Activated T-helper 1 cell treated with Interleukin-2 at 50 U/mL for 16 hours (primary cell): Measurements from ENCODE around the gene PWWP2B.

Source experiments
- DNase-seq: peaks from one replicate; pipeline ENCODE4 v3.0.0-alpha.2; 2020; ENCODE audit warnings: low read depth

The PWWP2B gene

GRCh38 chr10:132407243-132407746, 10.3 kb downstream of the PWWP2B start:
- DNase-seq = no peak

DNA sequence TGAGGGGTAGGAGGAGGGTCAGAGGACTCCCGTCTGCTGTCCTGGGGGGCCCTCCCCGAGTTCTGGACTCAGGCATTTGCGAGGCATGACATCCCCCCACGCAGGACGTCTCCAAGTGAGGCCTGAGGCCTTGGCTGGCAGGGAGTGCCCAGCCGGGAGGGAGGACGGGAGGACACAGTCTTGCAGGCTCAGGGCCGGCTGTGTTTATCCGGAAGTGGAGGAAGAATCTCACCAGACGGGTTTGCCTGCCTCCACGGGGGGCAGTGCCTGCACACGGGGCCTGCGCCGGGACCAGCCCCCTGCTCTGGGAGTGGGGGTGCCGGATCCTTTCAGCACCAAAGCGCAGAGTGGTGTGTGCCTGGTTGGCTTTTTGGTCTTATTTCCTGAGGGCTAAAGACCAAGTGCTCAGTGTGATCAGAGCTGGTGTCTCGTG, 10.9 kb downstream of the PWWP2B start:
- DNase-seq = no peak

DNA sequence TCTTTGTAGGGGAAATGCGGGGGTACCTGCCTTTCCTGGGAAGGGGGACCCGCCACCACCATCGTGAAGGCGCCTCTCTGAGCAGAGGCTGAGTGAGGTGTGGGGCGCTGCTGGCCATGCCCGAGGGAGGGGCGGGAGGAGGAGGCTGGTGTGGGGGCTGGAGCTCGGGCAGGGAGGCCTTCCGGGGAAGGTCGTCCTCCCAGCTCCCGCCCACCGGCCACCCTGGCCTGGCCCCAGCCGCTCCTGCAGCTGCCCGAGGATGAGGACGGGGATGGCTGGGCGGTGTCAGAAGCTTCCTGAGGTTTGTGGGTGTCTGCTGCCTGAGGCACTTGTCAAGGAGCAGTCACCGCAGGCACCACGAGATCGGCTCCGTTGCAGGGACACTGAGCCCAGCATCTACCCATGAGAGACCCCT, 11.4 kb downstream of the PWWP2B start:
- DNase-seq = no peak

DNA sequence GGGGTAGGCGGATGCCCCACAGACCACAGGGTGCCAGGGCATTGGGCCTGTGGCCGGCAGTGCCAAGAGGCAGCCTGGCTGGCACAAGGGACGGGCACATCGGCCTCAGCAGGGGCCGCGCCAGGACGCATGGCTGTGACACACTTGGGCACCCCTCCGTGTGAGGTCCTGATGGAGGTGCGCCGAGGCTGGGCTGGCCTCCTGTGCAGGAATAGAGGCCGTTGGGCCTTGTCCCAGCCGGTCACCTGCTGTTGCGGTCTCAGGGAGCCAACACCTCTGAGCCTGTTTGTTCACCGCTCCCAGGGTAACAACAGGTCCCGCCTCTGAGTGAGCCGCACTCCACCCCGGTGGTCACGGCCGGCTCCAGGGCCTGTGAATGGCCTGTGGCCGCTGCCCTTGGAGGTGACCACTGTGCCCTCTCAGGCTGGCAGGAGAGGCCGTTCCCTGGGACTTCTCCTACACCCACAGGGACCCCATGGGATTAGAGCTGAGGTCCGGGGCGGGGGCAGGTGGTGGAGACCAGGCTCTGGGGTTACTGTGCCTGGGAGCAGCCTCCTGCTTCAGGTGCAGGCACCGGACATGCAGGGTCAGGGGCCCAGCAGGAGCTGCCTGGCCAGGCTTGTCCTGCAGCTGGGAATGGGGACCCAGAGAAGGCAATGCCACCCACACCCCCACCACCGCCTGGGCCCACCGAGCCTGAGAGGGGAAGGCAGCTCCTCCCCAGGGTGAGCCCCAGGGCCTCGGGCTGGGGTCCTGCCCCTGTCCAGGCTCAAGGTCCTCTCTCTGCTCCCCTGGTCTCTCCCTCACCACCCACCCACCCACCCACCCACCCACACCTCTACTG, 12.0 kb downstream of the PWWP2B start:
- no peak for DNase-seq

DNA sequence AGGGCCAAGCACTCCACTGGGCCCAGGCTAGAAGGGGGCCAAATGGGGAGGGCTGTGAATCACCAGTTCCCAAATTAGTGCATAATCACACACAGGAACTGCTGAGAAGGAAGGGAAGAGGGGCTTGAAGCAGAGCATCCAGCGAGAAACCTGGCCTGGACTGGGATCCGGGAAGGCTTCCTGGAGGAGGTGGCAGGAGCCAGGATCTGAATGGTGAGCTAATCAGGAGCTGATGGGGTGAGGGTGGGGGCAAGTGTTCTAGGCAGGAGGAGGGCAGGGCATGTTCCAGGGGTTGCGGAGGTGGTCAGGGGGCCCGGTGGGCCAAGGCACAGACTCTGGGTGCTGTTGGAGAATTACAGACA, 12.6 kb downstream of the PWWP2B start:
- no peak for DNase-seq

DNA sequence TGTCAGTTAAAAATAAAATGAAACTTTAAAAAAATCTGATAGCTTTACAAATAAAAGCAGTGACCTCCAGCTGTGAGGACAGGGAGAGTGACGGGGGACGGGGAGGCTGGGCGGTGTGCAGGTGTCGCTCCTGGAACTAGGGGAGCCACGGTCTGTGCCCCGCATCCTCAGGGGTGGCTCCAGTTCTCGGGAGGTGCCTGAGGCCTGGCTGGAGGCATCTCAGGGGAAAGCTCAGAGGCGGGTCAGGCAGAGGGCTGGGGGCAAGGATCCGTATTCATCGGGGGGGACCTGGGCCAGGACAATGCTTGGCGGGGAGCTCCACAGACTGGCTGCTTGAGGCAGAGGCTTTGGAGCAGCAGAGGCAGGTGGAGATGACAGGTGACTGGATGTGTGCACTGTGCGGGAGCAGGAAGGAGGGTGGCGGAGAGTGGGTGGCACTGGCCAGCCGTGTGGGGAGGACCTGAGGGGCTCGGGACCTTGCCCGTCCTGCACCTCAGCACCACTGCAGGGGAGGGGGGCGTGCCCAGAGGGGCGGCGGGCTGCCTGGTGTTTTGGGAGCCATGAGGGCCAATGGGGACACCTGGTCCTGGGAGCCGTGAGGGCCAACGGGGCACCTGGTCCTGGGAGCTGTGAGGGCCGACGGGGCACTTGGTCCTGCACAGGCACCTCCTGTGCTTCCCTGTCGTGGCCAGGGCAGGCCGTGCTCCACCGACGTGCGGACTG, 13.2 kb downstream of the PWWP2B start:
- no peak for DNase-seq

DNA sequence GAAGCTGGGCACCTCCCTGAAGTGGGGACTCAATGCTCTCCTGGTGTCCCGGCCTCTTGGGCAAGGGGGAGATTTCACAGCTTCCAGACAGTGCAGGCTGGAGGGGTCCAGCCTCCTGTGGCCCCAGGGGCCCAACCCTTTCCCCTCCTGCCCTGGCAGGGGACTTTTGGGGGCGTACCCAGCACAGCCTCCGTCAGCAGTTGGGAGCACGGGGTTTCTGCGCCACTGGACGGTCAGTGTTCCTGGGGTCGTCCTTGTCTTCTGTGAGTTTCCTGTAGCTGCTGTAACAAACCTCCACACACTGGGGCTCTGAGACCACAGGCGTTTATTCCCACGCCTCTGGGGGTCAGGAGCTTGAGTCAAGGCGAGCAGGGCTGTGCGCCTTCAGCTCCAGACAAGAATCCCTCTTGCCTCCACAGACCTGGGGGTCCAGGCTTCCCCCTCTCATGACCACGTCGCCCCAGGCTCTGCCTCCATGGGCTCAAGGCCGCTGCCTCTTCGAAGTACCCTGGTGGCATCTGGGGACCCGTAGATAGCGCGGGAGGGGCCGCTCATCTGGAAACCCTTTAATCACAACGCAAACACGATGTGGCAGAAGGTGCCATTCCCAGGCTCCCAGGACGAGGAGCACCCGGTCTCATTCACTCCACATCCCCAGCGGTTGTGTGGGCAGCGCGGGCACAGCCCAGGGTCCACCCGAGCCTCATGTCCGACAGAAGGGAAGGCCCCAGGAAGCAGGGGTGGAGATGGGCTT, 14.0 kb downstream of the PWWP2B start:
- no peak for DNase-seq

- DNase-seq = no peak
Measured at GRCh38 chr10:132411561-132412253, 14.7 kb downstream of the PWWP2B start.

DNA sequence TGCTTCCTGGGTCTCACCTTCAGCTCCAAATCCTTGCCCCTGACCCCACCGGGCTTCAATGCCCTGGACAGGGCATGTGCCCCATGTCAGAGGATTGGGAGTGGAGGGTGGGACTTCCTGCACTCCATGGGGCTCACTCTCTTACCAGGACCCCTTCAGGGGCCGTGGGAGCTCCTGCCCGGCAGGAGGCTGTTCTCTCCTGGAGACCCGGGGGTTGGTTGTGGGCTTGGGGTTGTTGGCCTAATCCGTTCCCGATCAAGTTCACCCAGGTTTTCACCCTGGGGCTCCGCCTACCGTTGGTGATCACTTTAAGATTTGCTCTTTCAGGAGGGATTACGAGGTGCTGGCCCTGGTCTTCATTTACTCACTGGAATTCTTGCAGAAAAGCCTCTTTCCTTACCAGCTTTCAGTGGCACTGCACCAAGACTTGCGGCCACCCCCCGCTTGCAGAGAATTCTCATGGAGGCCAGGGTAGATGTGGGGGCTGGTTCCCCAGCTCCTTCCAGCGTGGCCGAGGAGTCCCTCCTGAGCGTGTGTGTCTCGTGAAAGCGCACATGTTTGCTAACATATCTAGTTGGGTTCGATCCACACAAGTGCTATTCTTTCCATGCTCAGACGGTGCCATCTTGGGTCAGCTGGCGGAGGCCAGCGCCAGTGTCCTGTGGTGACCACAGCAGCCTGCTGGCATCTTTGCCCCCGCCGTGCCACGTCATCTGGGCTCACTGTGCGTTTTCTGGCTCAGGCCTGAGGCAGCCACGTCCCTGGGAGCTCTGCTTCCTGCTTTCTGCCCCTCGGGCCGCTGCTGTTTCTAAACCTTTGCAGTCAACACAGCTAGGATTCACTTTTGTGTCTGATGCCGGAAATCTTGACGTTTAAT, 15.6 kb downstream of the PWWP2B start:
- DNase-seq = no peak

GRCh38 chr10:132413226-132414205, 16.5 kb downstream of the PWWP2B start:
- DNase-seq = no peak

GRCh38 chr10:132414402-132415016, 17.5 kb downstream of the PWWP2B start:
- no peak for DNase-seq

- no peak for DNase-seq
Measured at GRCh38 chr10:132415255-132415654, 18.3 kb downstream of the PWWP2B start.

DNA sequence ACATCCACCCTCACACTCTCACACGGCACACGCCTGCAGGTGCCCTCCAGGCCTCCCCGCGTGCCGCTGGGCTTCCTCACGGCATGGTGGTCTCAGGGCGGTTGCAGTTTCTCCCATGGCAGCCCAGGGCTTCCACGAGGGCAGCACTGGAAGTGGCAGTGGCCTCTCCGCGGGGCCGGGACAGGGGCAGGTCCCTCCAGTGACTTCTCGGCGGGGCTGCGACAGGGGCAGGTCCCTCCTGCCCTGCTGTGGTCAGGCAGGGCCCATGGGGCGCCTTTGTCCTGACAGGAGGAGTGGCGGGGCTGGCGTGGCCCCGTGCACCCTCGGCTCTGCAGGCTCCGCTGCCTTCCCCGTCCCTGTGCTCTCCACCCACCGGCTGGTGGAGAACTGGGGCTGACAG, 19.0 kb downstream of the PWWP2B start:
- DNase-seq = no peak

- no peak for DNase-seq
Measured at GRCh38 chr10:132416566-132417256, 19.7 kb downstream of the PWWP2B start.

DNA sequence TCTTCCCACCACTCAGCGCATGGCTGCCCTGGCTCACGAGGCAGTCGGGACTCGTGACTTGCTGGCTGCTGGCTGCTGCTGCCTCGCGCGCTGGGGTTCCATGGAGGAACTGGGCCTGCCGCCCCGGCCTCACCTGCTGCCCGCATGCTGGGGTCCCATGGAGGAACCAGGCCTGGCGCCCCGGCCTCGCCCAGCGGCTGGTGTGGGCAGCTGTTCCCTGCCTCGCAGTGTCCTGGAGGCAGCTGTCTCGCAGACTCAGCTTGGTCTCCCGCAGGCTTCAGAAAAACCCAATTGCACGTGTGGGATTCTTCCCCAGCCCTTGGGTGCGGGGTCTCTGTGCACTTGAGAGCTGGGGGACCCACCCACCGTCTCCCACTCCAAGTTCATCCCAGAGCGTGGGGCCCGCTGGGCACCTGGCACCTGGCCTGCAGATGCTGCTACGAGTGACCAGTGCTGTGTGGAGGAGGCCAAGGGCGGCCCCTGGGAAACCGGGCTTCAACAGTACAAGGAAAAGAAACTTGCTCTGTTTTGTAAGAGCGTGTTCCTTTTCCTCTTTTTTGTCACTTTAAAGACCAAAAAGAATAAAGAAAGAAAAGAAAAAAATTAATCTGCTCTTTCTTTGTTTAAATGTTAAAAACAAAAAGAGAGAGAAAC, 20.4 kb downstream of the PWWP2B start:
- DNase-seq = no peak

- DNase-seq = no peak
Measured at GRCh38 chr10:132417957-132418441, 21.0 kb downstream of the PWWP2B start.

DNA sequence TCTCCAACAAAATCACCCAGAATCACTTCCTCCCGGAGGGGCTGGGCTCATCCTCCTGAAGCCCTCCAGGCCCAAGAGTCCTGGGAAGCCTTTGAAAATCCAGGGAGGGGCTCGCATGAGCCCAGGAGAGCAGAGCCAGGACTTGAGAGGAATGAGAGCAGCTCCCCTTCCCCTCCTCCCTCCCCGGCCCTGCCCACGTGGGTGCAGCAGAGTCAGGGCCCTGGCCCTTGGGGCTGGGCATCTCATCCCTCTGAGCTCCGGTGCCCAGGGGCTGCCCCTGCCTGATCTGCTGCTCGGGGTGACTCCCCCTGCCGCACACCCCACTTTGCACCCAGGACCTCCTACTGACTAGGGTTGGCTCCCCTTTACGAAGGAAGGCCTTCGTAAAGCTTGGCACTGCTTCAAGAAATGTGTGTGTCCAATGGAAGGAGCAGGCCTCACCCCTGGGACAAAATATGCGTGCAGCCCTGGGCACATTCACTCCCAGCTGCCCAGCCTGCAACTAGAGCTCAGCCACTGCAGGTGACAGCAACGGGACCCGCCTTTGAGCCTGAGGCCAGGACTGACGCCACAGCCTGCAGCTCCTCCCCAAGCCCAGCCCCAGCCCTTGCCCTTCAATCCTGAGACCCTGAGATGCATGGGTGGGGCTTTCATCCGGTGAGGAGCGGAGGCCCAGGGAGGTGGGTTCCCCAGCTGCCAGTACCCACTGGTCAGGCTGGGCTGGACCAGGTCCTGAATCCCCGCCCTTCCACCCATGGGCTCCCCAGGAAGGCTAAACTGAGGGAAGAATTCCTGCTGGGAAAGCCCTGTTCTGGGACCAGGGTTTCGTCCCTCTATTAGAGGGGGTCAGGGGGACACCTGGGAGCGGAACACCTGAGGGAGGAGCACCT, 21.8 kb downstream of the PWWP2B start:
- no peak for DNase-seq
